SK-N-SH (cell line): ENCODE data around the gene GOLGA8A. TPM values are rescaled to one million over a fixed set of nuclear protein-coding genes. Genes with fewer than 3 reads are reported as not detected.

Experiments used
- CTCF ChIA-PET: fragments of 300-600, 350-600 bp; formaldehyde crosslinking; extraction: SDS; loops from one replicate; lab custom pipeline; 2021; lab: Yijun Ruan, JAX
- POLR2A ChIA-PET: fragments of 350-600 bp; sonication (Branson Sonifier 250); formaldehyde crosslinking; extraction: SDS; loops from one replicate; lab custom pipeline; 2020; ENCODE audit warnings: antibody characterized with exemption, inconsistent platforms; lab: Yijun Ruan, JAX
- DNase-seq: peaks from one replicate; pipeline ENCODE4 v3.0.0; 2012
- H2AFZ ChIP-seq: fragments of 200-600 bp; sonication (generic); 2 replicates; pipeline ENCODE4 v1.8.1; 2016; ENCODE audit warnings: antibody characterized with exemption, mild to moderate bottlenecking, low read depth
- H3F3A ChIP-seq: fragments of 200-600 bp; sonication (generic); replicated peaks from 2 replicates; pipeline ENCODE3; 2016; ENCODE audit warnings: antibody characterized with exemption, mild to moderate bottlenecking; ENCODE audit not compliant: insufficient read depth
- H3K27ac ChIP-seq, 2 experiments: fragments of 200-500 bp in 1 of 2; fragments of 200-600 bp in 1 of 2; sonication (Bioruptor generic) in 1 of 2; sonication (generic), shearing (Covaris generic) in 1 of 2; 2 replicates each; pipeline versions ENCODE4 v1.5.1 to v1.6.1; 2014 to 2016; ENCODE audit warnings: low read depth in 2 of 2, inconsistent platforms in 1 of 2, low read length in 1 of 2, mild to moderate bottlenecking in 1 of 2, mixed read lengths in 1 of 2
- H3K27me3 ChIP-seq: fragments of 200-600 bp; sonication (generic), shearing (Covaris generic); 2 replicates; pipeline ENCODE4 v1.6.1; 2016; ENCODE audit warnings: mixed run types; ENCODE audit not compliant: insufficient read depth
- H3K36me3 ChIP-seq, 2 experiments: fragments of 200-500 bp in 1 of 2; fragments of 200-600 bp in 1 of 2; sonication (Bioruptor generic) in 1 of 2; sonication (generic) in 1 of 2; replicated peaks in 1 of 2; 2 replicates each; pipeline versions ENCODE3 to v1.5.1; 2014 to 2016; ENCODE audit warnings: low read length in 1 of 2, mild to moderate bottlenecking in 1 of 2; ENCODE audit not compliant: insufficient read depth in 2 of 2, control insufficient read depth in 1 of 2
- H3K4me1 ChIP-seq, 2 experiments: fragments of 200-500 bp in 1 of 2; fragments of 200-600 bp in 1 of 2; sonication (Bioruptor generic) in 1 of 2; sonication (generic), shearing (Covaris generic) in 1 of 2; 2 replicates each; pipeline versions ENCODE4 v1.5.1 to v1.6.1; 2014 to 2016; ENCODE audit warnings: low read depth in 1 of 2, low read length in 1 of 2, mixed run types in 1 of 2; ENCODE audit not compliant: insufficient read depth in 2 of 2, control insufficient read depth in 1 of 2
- H3K4me2 ChIP-seq: fragments of 200-600 bp; sonication (generic), shearing (Covaris generic); 2 replicates; pipeline ENCODE4 v1.6.1; 2017; ENCODE audit warnings: mixed run types
- H3K4me3 ChIP-seq, 2 experiments: fragments of 200-500 bp in 1 of 2; fragments of 200-600 bp in 1 of 2; sonication (Bioruptor generic) in 1 of 2; sonication (generic), shearing (Covaris generic) in 1 of 2; 2 replicates each; pipeline versions ENCODE4 v1.5.1 to v1.8.1; 2014 to 2016; ENCODE audit warnings: low read depth in 2 of 2, inconsistent platforms in 1 of 2, low read length in 1 of 2, mild to moderate bottlenecking in 1 of 2, mixed read lengths in 1 of 2, moderate library complexity in 1 of 2
- H3K79me2 ChIP-seq: fragments of 200-600 bp; sonication (generic); 2 replicates; pipeline ENCODE4 v1.8.1; 2017; ENCODE audit warnings: mild to moderate bottlenecking; ENCODE audit not compliant: insufficient read depth
- H3K9ac ChIP-seq: fragments of 200-600 bp; sonication (generic); 2 replicates; pipeline ENCODE4 v1.6.1; 2017; ENCODE audit warnings: mixed run types
- H3K9me2 ChIP-seq: fragments of 200-600 bp; sonication (generic); 2 replicates; pipeline ENCODE4 v1.6.1; 2017; ENCODE audit warnings: mixed run types
- H3K9me3 ChIP-seq: fragments of 200-600 bp; sonication (generic); 2 replicates; pipeline ENCODE4 v1.6.1; 2017; ENCODE audit warnings: mixed run types, mild to moderate bottlenecking, moderate library complexity
- H4K20me1 ChIP-seq: fragments of 200-600 bp; sonication (generic); 2 replicates; pipeline ENCODE4 v1.6.1; 2017; ENCODE audit warnings: mild to moderate bottlenecking, mixed run types; ENCODE audit not compliant: insufficient read depth
- EP300 ChIP-seq, 2 experiments: IDR thresholded peaks; 2 replicates each; pipeline versions ENCODE4 v1.4.0 to v1.6.1; 2012; ENCODE audit warnings: borderline replicate concordance in 1 of 2, low read depth in 1 of 2, low read length in 1 of 2
- MAX ChIP-seq: IDR thresholded peaks from 2 replicates; pipeline ENCODE4 v1.4.0; 2012; ENCODE audit warnings: low read depth
- NRF1 ChIP-seq: IDR thresholded peaks from 2 replicates; pipeline ENCODE4 v1.6.1; 2012; ENCODE audit warnings: low read depth, mild to moderate bottlenecking, low read length
- REST ChIP-seq: IDR thresholded peaks from 2 replicates; pipeline ENCODE4 v1.6.1; 2012; ENCODE audit warnings: mild to moderate bottlenecking, low read depth, low read length, moderate library complexity
- RFX5 ChIP-seq: IDR thresholded peaks from 2 replicates; pipeline ENCODE4 v1.6.1; 2012; ENCODE audit warnings: mild to moderate bottlenecking, improper control_type of control experiment, low read length
- USF1 ChIP-seq: IDR thresholded peaks from 2 replicates; pipeline ENCODE4 v1.4.0; 2012; ENCODE audit warnings: low read depth, borderline replicate concordance
- USF2 ChIP-seq: fragments of 150-350 bp; IDR thresholded peaks from 2 replicates; pipeline ENCODE4 v1.6.1; 2017; ENCODE audit warnings: antibody characterized with exemption, low read length, low read depth, borderline replicate concordance
- WGBS: methylation state at CpG from one replicate; pipeline ENCODE4 v1.1.6; 2017; ENCODE audit warnings: low lambda C conversion rate; 5-methylcytosine and 5-hydroxymethylcytosine counted together
- polyA plus RNA-seq, 3 experiments: library from polyadenylated mRNA; depleted of rRNA; stranded (reverse); fragments of >200 nt; gene quantifications; 2 replicates each; pipeline ENCODE4 v1.2.3, GENCODE V29; 2012

The GOLGA8A gene
- polyA plus RNA-seq, 1 of the 3 experiments (the other 2 are of a cell fraction): 33.9 TPM

GRCh38 chr15:34470892-34471291, 33.3 kb upstream of the GOLGA8A start:
- Histone ChIP-seq H3F3A (no peaks in the 10 kb centered on the region), H2AFZ (no peak overlapping the region), H3K4me1 (no peaks in the 10 kb centered on the region), H3K4me2 (no peak overlapping the region), H3K36me3 (no peaks in the 10 kb centered on the region)
- CTCF ChIA-PET: interaction anchor here (0.6 kb wide), 1 partner anchor 392 kb away, joined by 3 read pairs; no protein-coding TSS in a partner anchor
- POLR2A ChIA-PET: no interaction called here
- peak; percentile 86 for TF ChIP-seq REST
- no peak for TF ChIP-seq USF2
- TF ChIP-seq, all 33 proteins: peak for 1
- no peaks in the 10 kb centered on the region for H3K27me3 ChIP-seq
- H3K79me2 ChIP-seq: no peaks in the 10 kb centered on the region
- H4K20me1 ChIP-seq: no peaks in the 10 kb centered on the region
- no peak for DNase-seq
- no peak overlapping the region for H3K27ac ChIP-seq
- H3K4me3 ChIP-seq: no peak overlapping the region
- H3K9me2 ChIP-seq: no peaks in the 10 kb centered on the region
- no peaks in the 10 kb centered on the region for H3K9me3 ChIP-seq
- H3K9ac ChIP-seq: no peak overlapping the region
- WGBS: 4% methylated on average over 1 of the region's 1 CpG

GRCh38 chr15:34470091-34470490, 32.5 kb upstream of the GOLGA8A start:
- Histone ChIP-seq H3K9me2 (no peaks in the 10 kb centered on the region), H3K4me1 (no peaks in the 10 kb centered on the region), H3K27ac (no peak overlapping the region)
- POLR2A ChIA-PET: no interaction called here
- no peak for DNase-seq
- no peak for TF ChIP-seq MAX
- TF ChIP-seq RFX5: no peak
- TF ChIP-seq NRF1: no peak
- no peak for TF ChIP-seq EP300 (IDR thresholded peaks at IDR 0.05; ENCODE audit: borderline replicate concordance in 1 of 2, low read depth in 1 of 2, low read length in 1 of 2)
- no peak for TF ChIP-seq REST
- TF ChIP-seq USF2: no peak
- TF ChIP-seq USF1: no peak
- TF ChIP-seq, all 33 proteins: peak for 0
- H3K9me3 ChIP-seq: no peaks in the 10 kb centered on the region
- no peak overlapping the region for H3K4me2 ChIP-seq
- H3K4me3 ChIP-seq: no peak overlapping the region
- CTCF ChIA-PET: no interaction called here
- H4K20me1 ChIP-seq: no peaks in the 10 kb centered on the region
- H3K27me3 ChIP-seq: no peaks in the 10 kb centered on the region
- H2AFZ ChIP-seq: no peak overlapping the region
- 74% methylated on average over 3 of the region's 3 CpGs for WGBS
- no peaks in the 10 kb centered on the region for H3F3A ChIP-seq
- H3K79me2 ChIP-seq: no peaks in the 10 kb centered on the region
- H3K9ac ChIP-seq: no peak overlapping the region
- H3K36me3 ChIP-seq: no peaks in the 10 kb centered on the region
